Activated CD4-positive, alpha-beta T cell treated with anti-CD3 and anti-CD28 coated beads, Interleukin-2, amount 10 ng/mL, durations not matched to agents 24 days and 14 days (primary cell): ENCODE measurements around the gene PHKA2. TPM values are rescaled to one million over a fixed set of nuclear protein-coding genes. Genes with fewer than 3 reads are reported as not detected.
A peak's percentile ranks its signal among the peaks of the same experiment; 100 is the strongest.

ENCODE experiments used
- DNase-seq: peaks from one replicate; pipeline ENCODE4 v3.0.0; 2022
- H3K27ac Mint-ChIP-seq: one replicate; pipeline ENCODE4 v1.8.0; 2022; ENCODE audit warnings: mild to moderate bottlenecking, mixed read lengths
- H3K27me3 Mint-ChIP-seq: one replicate; pipeline ENCODE4 v1.8.0; 2022; ENCODE audit warnings: mixed read lengths
- H3K36me3 Mint-ChIP-seq: one replicate; pipeline ENCODE4 v1.8.0; 2022; ENCODE audit warnings: low read depth, mild to moderate bottlenecking, mixed read lengths
- H3K4me1 Mint-ChIP-seq: one replicate; pipeline ENCODE4 v1.8.0; 2021; ENCODE audit warnings: mixed read lengths
- H3K4me3 Mint-ChIP-seq: one replicate; pipeline ENCODE4 v1.8.0; 2022; ENCODE audit warnings: mild to moderate bottlenecking, moderate library complexity, mixed read lengths
- H3K9me3 Mint-ChIP-seq: one replicate; pipeline ENCODE4 v1.8.0; 2021; ENCODE audit warnings: mixed read lengths
- intact Hi-C: fragments of 100-400 bp; cut with micrococcal nuclease; formaldehyde crosslinking; loops from one replicate; pipeline ENCODE4 v1.15.1; 2023
- total RNA-seq: library from RNA; stranded (reverse); gene quantifications from 2 replicates; pipeline ENCODE4 v1.2.3, GENCODE V29; 2022

Gene PHKA2
- total RNA-seq, 1 donor from 2014 or later, result 23.7 TPM

DNA sequence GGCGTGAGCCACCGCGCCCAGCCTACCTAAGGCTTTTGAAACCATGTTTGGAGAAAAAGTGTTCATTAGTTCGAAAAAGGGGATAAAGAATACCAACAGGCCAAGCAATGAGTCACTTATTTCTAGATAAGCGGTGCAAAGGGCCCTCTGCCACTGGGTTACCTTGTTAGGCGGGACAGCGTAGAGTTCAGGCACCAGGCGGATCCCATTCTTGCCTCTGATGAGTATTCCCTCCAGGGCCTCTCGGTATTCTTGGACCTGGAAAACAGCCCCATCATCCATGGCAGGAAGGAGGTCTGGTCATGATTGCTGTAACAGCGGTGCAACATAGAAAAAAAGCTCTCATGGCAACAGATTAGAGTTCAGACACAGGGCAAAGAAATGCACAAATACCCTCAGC is 48.0 kb downstream of the PHKA2 start:
- no peak for DNase-seq
- no peaks in the 10 kb centered on the region for H3K9me3 Mint-ChIP-seq
- intact Hi-C loops, result no loop called here
- no peak overlapping the region for H3K4me3 Mint-ChIP-seq
- no peaks in the 10 kb centered on the region for H3K4me1 Mint-ChIP-seq
- peaks cover 4% of the 10 kb centered on the region for H3K36me3 Mint-ChIP-seq
- H3K27ac Mint-ChIP-seq, result no peak overlapping the region
- H3K27me3 Mint-ChIP-seq, result no peaks in the 10 kb centered on the region

DNA sequence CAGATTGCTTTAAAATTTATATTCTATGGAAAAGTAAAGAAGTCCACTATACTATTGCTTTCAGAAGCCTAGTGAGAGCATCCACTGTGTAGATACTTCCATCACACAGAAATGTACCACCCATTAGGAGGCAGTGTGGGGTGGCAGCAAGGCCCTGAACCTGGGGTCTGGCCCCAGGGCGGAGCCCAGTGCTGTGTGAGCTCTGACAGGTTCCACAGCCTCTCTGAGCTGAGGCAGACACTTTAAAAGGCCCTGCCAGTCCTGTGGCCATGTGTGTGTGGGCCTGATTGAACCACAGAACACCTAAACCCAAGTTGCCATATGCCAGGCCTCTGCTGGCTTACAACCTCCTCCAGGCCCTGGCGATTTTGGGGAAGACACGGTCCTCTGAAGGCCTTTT is 49.2 kb downstream of the PHKA2 start:
- Mint-ChIP-seq H3K27ac (no peak overlapping the region), H3K27me3 (no peaks in the 10 kb centered on the region), H3K9me3 (no peaks in the 10 kb centered on the region), H3K36me3 (peaks cover 4% of the 10 kb centered on the region), H3K4me1 (no peaks in the 10 kb centered on the region), H3K4me3 (no peak overlapping the region)
- DNase-seq, result no peak
- intact Hi-C loops, result no loop called here

DNA sequence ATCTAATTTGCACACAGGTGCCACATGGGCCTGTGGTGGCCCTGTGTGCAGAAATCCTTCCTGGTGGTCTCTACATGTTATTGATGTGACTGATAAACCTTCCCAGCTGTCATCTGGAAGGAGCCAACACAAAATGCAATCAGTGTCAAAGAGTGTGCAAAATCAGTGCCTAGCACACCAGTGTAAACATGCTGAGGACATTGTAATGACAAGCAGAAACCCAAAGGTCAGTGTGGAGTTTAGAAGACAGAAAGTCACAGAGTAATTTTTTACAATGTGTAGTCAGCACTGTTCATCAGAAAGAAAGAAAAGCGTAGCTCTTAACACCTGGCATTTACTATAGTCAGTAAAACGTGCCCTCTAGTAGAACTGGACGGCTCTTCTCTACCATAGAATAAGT is 50.3 kb downstream of the PHKA2 start:
- H3K36me3 Mint-ChIP-seq, result peaks cover 4% of the 10 kb centered on the region
- intact Hi-C loops, result no loop called here

DNA sequence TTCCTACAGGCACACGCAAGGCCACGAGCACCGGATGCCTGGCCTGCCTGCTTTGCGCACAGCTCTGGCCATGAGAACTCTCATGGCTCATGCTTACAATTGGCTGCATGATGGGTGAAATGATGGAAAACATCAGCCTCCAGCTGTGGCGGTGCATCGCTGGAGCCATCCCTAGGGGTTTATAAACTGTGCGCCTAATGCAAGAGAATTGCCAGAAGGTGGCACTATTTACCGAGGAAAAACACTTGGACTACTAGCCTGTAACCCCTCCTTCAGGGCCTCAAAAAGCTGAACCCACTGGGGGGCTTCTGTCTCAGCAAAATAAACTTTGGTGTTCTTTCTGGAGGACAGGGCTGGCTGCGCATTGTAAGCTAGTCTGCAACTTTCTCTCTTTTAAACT is 51.9 kb downstream of the PHKA2 start:
- H3K36me3 Mint-ChIP-seq, result peaks cover 4% of the 10 kb centered on the region
- no peaks in the 10 kb centered on the region for H3K27me3 Mint-ChIP-seq
- H3K9me3 Mint-ChIP-seq, result no peaks in the 10 kb centered on the region
- no peaks in the 10 kb centered on the region for H3K4me1 Mint-ChIP-seq
- peak; percentile 55 for DNase-seq
- no peak overlapping the region for H3K27ac Mint-ChIP-seq
- intact Hi-C loops, result no loop called here
- no peak overlapping the region for H3K4me3 Mint-ChIP-seq

More for the DNA sequence above, 50.3 kb downstream of the PHKA2 start:
- Mint-ChIP-seq H3K27ac (no peak overlapping the region), H3K27me3 (no peaks in the 10 kb centered on the region), H3K4me3 (no peak overlapping the region), H3K9me3 (no peaks in the 10 kb centered on the region), H3K4me1 (no peaks in the 10 kb centered on the region)
- no peak for DNase-seq

DNA sequence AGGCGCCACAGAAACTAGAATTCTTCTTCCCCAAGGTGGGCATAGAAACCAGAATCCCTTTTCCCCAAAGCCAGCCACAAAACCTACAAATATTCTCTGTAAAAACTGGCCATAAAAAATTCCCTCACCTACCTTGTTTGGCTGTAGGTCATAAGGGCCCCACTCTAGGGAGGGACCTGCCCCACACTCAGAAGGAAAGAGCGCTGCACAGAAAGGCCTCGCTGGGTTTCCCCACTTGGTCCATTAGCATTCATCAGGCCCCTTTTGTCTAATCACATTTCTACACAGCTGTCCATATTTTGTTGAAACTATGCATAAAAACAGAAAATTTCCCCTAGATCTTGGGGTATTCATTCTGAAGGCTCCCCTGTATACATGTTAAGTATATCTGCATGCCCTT is 54.1 kb downstream of the PHKA2 start:
- Mint-ChIP-seq H3K9me3 (no peaks in the 10 kb centered on the region), H3K36me3 (peaks cover 4% of the 10 kb centered on the region), H3K4me1 (no peaks in the 10 kb centered on the region), H3K27me3 (no peaks in the 10 kb centered on the region), H3K4me3 (no peak overlapping the region), H3K27ac (no peak overlapping the region)
- intact Hi-C loops, result no loop called here
- DNase-seq, result no peak

DNA sequence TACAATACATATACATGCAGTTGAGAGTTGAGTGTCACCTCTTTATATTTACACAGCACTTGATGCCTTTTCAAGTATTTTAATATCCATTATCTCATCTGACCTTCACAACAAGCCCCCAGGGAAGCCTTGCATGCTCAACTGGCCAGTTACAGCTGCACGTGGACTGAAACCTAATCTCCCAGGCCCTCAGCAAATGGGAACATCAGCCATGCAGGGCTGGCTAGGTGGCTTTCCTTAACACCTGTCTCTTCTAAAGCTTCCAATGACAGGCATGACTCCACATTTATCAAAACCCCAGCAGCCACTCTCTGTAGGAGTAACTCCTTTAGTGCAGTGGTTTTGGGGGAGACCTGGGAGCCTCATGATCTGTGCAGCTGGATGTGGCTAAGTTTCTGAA is 56.4 kb downstream of the PHKA2 start:
- DNase-seq, result no peak
- Mint-ChIP-seq H3K4me1 (no peaks in the 10 kb centered on the region), H3K4me3 (no peak overlapping the region), H3K27me3 (no peaks in the 10 kb centered on the region), H3K9me3 (no peaks in the 10 kb centered on the region), H3K27ac (no peak overlapping the region), H3K36me3 (peaks cover 4% of the 10 kb centered on the region)
- intact Hi-C loops, result no loop called here

DNA sequence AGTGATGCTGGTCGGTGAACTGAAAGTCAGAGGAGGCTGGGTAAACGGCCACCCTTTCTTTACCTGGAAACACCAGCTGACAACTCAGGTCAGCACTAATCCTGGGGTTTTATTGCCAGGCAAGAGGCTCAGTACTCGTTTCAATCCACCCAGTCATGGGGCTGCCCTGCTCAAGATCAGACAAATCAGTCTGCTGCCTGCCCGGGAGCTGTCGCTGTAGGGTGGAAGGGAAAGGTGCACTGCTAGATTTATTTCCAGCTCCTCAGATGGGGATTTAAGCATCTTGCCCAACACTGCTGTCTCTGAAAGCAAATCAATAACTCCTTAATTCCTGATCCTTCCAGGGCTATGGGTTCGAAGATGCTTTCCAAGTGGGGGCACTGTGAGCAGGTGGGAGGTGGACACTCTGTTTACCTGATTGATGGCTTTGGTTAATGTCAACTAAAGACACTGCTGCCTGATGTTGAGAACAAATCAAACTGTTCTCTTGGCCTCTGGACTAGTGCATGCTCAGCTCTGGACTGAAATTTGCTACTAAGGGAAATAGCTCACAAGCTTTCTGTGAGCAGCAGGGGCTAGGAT is 59.3 kb downstream of the PHKA2 start:
- H3K27me3 Mint-ChIP-seq, result no peaks in the 10 kb centered on the region
- peaks cover 6% of the 10 kb centered on the region for H3K36me3 Mint-ChIP-seq
- no peak overlapping the region for H3K27ac Mint-ChIP-seq
- intact Hi-C loops, result no loop called here
- H3K4me3 Mint-ChIP-seq, result no peak overlapping the region
- H3K4me1 Mint-ChIP-seq, result no peaks in the 10 kb centered on the region
- H3K9me3 Mint-ChIP-seq, result no peaks in the 10 kb centered on the region
- DNase-seq, result no peak

DNA sequence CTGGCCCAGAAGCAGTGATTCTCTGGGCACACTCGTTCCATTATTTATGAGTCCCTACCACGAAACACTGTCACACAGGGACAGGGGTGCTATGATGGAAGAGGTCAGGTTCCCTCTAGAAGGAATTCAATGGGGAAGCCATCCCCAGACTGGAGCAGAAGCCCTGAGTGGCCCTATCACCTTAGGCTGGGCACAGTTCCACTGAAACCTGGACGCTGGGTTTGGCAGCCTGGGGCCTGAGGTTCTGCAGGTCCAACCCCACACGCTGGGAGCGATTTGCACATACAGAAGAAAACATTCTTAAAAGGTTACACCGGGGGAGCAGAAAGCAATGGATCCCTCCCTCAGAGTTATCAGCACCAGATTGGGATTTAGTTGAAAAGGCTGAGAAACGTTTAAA is 63.3 kb downstream of the PHKA2 start:
- Mint-ChIP-seq H3K27me3 (no peaks in the 10 kb centered on the region), H3K36me3 (peaks cover 21% of the 10 kb centered on the region), H3K4me3 (no peak overlapping the region), H3K4me1 (no peaks in the 10 kb centered on the region), H3K27ac (no peak overlapping the region), H3K9me3 (no peaks in the 10 kb centered on the region)
- intact Hi-C loops, result no loop called here
- DNase-seq, result no peak

DNA sequence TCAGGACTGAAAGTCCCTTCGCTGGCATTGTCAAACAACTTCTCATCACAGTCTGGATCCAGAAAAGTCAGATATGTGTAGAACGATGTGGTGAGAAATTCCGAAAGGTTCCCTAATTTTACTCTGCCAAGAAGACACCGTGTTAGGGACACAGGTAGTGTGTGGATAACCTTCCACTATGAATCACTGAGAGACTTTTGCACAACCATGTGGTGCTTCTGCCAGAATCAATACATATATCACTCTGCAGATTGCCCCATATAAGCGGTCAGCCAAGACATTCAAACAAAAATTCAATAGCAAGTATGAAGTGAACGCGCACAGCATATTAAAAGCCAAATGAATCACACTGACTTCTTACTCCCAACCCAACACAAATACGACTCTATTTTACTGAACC is 63.8 kb downstream of the PHKA2 start:
- DNase-seq, result no peak
- Mint-ChIP-seq H3K27me3 (no peaks in the 10 kb centered on the region), H3K4me3 (no peak overlapping the region), H3K27ac (no peak overlapping the region), H3K9me3 (no peaks in the 10 kb centered on the region), H3K4me1 (no peaks in the 10 kb centered on the region), H3K36me3 (peaks cover 22% of the 10 kb centered on the region)
- intact Hi-C loops, result no loop called here

DNA sequence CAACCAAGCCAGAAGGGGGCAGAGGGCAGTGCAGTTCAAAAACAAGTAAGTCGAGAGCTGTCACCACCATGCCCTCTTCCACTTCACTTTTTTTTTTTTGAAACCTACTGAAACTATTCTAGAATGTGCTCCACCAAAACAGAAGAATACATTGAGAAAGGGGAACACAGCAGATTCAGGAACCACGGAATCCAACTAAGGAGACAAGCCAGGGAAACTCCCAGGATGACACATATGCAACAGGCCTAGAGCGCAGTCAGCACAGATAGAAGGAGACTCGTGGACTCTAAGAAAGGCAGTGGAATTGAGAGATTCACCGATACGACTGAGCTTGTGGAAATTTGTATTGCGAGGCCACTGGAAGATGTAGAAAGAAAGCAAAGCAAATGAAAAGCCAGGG is 66.1 kb downstream of the PHKA2 start:
- Mint-ChIP-seq H3K4me1 (no peaks in the 10 kb centered on the region), H3K27ac (no peak overlapping the region), H3K27me3 (no peaks in the 10 kb centered on the region), H3K9me3 (no peaks in the 10 kb centered on the region), H3K4me3 (no peak overlapping the region), H3K36me3 (peaks cover 26% of the 10 kb centered on the region)
- DNase-seq, result no peak
- intact Hi-C loops, result no loop called here

DNA sequence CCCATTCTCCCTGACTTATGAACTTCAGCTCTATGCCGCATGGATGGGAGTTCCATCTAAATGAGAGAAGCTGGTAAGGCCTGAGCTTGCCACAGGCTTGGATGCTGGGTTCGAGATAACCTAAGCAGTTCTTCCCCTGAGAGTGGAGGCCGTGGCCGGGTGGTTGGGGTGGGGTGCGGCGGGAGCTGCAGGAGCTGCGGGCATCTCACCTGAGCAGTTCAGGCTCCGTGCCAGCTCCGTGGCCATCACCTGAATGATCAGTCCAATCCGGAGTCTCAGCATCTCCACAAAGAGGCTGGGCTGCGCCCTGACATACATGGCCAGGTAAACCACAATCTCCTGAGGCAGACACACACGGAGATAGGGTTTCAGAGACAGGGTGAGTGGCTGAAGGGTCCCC is 77.6 kb downstream of the PHKA2 start:
- no peak overlapping the region for H3K27ac Mint-ChIP-seq
- no peak overlapping the region for H3K4me3 Mint-ChIP-seq
- intact Hi-C loops, result no loop called here
- H3K4me1 Mint-ChIP-seq, result no peaks in the 10 kb centered on the region
- no peak for DNase-seq
- no peaks in the 10 kb centered on the region for H3K27me3 Mint-ChIP-seq
- H3K36me3 Mint-ChIP-seq, result peaks cover 8% of the 10 kb centered on the region
- H3K9me3 Mint-ChIP-seq, result no peaks in the 10 kb centered on the region

DNA sequence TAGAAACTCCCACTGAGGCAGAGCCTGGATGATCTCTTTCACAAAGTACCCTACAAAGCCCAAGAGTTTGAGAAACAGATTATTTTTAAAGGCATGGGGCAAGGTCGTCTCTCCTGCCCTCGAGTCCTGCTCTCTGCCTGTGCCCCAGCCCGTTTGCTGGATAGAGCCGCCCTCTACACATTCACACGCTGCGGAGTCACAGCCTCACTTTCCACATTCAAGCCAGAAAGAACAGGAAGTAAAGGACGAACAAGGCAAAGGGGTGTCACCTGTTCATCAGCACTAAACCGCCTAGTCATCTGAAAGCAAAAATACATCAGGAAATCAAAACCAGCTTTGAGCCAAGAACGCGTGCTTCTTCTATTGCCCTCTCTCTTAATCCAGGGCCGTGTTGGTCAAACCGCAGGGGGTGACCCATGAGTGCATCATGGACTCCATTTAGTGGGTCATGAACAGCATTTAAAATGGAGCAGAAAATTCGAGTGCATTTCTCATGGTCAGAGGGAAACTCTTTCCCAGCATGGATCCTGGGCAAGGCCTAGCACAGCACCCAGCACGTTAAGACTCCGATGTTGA is 83.4 kb downstream of the PHKA2 start:
- intact Hi-C loops, result no loop called here
- Mint-ChIP-seq H3K27me3 (no peaks in the 10 kb centered on the region), H3K4me1 (no peaks in the 10 kb centered on the region), H3K9me3 (no peaks in the 10 kb centered on the region), H3K4me3 (no peak overlapping the region), H3K36me3 (peaks cover 6% of the 10 kb centered on the region), H3K27ac (no peak overlapping the region)
- DNase-seq, result no peak

DNA sequence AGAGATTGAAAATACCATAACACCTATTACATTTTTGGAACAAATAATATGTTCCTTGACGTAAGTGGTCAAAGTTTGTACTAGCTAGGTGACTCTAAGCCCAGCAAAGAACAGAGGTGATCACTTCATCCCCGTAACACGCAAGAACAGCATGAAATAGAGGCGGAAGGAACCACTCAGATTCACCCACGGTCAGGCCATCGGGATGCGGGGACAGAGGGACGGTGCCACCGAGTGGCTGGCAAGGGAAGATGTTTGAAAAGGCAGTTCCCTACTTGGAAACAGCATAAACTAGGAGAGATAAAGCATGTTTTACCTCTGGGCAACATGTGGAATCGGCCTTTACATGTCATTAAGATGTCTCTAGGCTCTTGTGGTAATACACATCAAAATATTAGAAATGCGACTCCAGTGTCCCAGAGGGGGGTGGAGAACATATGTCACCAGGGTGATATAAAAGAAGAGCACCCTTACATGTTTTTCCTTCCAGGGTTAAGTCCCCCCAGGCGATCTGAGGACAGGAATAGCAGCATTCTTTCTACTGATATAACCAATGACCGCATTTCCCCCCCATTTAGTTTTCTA is 84.0 kb downstream of the PHKA2 start:
- no peak overlapping the region for H3K4me3 Mint-ChIP-seq
- peaks cover 6% of the 10 kb centered on the region for H3K36me3 Mint-ChIP-seq
- H3K9me3 Mint-ChIP-seq, result no peaks in the 10 kb centered on the region
- no peak for DNase-seq
- intact Hi-C loops, result loop anchor here (10.0 kb wide), 1 partner anchor 505 kb away; no protein-coding TSS in a partner anchor
- H3K27ac Mint-ChIP-seq, result no peak overlapping the region
- H3K27me3 Mint-ChIP-seq, result no peaks in the 10 kb centered on the region
- no peaks in the 10 kb centered on the region for H3K4me1 Mint-ChIP-seq

DNA sequence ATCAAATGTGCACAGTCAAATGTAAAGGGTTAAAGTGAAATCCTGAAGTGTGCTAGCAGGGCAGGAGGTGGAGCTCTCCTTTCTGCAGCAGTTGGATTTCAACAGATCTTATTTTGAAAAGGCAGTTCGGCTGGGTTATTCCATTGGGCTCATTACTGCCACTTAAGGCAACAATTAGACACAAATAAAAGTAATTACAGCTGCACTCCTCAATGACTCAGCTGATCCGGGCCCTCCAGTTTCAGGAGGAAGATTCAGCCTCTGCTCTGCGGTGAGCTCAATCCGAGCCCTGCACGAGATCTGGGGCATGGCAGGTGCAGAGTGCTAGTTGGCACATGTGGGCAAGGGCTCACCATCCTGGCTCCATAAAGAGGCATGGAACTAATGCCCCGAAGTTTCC is 85.4 kb downstream of the PHKA2 start:
- DNase-seq, result no peak
- Mint-ChIP-seq H3K27me3 (no peaks in the 10 kb centered on the region), H3K36me3 (peaks cover 6% of the 10 kb centered on the region), H3K9me3 (no peaks in the 10 kb centered on the region), H3K27ac (no peak overlapping the region), H3K4me3 (no peak overlapping the region), H3K4me1 (no peaks in the 10 kb centered on the region)
- intact Hi-C loops, result loop anchor here (10.0 kb wide), 1 partner anchor 504 kb away; no protein-coding TSS in a partner anchor

DNA sequence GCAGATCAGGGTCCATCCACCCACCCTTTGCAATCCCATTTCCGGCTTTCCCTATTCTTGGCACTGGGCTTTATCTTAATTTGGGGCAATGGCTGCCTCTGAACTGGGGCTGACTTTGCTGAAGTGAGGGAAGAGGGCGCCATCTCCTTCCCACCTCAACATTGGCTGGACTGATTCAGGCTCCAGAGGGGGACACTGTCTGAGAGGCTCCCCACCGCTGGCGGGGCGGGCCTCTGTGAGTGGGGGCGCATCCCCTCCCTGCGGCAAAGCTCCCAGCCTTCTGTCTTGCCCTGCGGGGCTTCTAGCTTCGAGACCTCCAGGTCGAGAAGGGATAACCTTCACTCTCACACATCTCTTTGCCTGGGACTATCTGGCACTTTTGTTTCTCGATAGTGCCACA is 85.8 kb downstream of the PHKA2 start:
- no peak for DNase-seq

More for the DNA sequence above, 85.8 kb downstream of the PHKA2 start:
- Mint-ChIP-seq H3K4me3 (no peak overlapping the region), H3K36me3 (peaks cover 6% of the 10 kb centered on the region), H3K4me1 (no peaks in the 10 kb centered on the region), H3K27me3 (no peaks in the 10 kb centered on the region), H3K27ac (no peak overlapping the region), H3K9me3 (no peaks in the 10 kb centered on the region)
- intact Hi-C loops, result loop anchor here (10.0 kb wide), 1 partner anchor 503 kb away; no protein-coding TSS in a partner anchor
